ENCODE results near the gene ZGLP1.

DNA sequence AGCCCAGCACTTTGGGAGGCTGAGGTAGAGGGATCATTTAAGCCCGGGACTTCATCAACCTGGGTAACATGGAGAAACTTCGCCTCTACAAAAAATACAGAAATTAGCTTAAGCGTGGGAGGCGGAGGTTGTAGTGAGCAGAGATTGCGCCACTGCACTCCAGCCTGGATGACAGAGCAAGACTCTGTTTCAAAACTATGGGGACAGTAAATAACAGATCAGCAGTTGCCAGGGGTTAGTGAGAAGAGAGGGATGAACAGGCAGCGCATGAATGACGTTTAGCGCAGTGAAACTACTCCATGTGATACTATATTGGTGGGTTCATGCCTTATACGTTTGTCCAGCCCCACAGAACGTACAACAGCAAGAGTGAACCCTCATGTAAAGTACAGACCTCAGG is 36.9 kb upstream of the ZGLP1 start:
- TF ChIP-seq YY1 (IDR thresholded peaks at IDR 0.05; ENCODE audit: insufficient read depth, insufficient read length) (no peak), SUZ12 (IDR thresholded peaks at IDR 0.05; ENCODE audit: extremely low read depth, insufficient read depth, insufficient read length) (no peak), ZNF274 (IDR thresholded peaks at IDR 0.05; ENCODE audit: low read depth, low read length) (no peak)

All from NT2/D1 (cell line).